ENCODE results near the gene FAM204A.

Gene FAM204A

GRCh38 chr10:118343115-118343514 lies 991 bp upstream of the FAM204A start:
- no peak for ATAC-seq
- no peak for TF ChIP-seq ISL1 (CRISPR knock-in tag; IDR thresholded peaks at IDR 0.05)
- TF ChIP-seq ZNF70 (CRISPR knock-in tag; IDR thresholded peaks at IDR 0.05) = no peak
- TF ChIP-seq ARNTL (CRISPR knock-in tag; IDR thresholded peaks at IDR 0.05; ENCODE audit: borderline replicate concordance, low read depth) = no peak
- TF ChIP-seq PPARA (CRISPR knock-in tag; IDR thresholded peaks at IDR 0.05; ENCODE audit: borderline replicate concordance) = no peak
- no peak for TF ChIP-seq GLIS3 (CRISPR knock-in tag; IDR thresholded peaks at IDR 0.05)
- no peak for TF ChIP-seq RARB (CRISPR knock-in tag; IDR thresholded peaks at IDR 0.05)
- no peak for TF ChIP-seq ESRRG (CRISPR knock-in tag; IDR thresholded peaks at IDR 0.05)
- TF ChIP-seq PATZ1 (CRISPR knock-in tag; IDR thresholded peaks at IDR 0.05; ENCODE audit: borderline replicate concordance) = no peak
- TF ChIP-seq ZC3H10 (CRISPR knock-in tag; IDR thresholded peaks at IDR 0.05) = no peak
- no peak for TF ChIP-seq ZNF8 (CRISPR knock-in tag; IDR thresholded peaks at IDR 0.05)
- TF ChIP-seq CSDC2 (CRISPR knock-in tag; IDR thresholded peaks at IDR 0.05) = no peak
- TF ChIP-seq BACH2 (CRISPR knock-in tag; IDR thresholded peaks at IDR 0.05; ENCODE audit: borderline replicate concordance) = no peak
- no peak for TF ChIP-seq TCF4 (CRISPR knock-in tag; IDR thresholded peaks at IDR 0.05; ENCODE audit: borderline replicate concordance)
- TF ChIP-seq OSR1 (CRISPR knock-in tag; IDR thresholded peaks at IDR 0.05) = no peak
- no peak for TF ChIP-seq SNAI2 (CRISPR knock-in tag; IDR thresholded peaks at IDR 0.05)

- no peak for TF ChIP-seq TCF4 (CRISPR knock-in tag; IDR thresholded peaks at IDR 0.05; ENCODE audit: borderline replicate concordance)
- TF ChIP-seq ZFP30 (CRISPR knock-in tag; IDR thresholded peaks at IDR 0.05) = no peak
- no peak for TF ChIP-seq GLIS3 (CRISPR knock-in tag; IDR thresholded peaks at IDR 0.05)
- no peak for TF ChIP-seq ZNF70 (CRISPR knock-in tag; IDR thresholded peaks at IDR 0.05)
- TF ChIP-seq SNAI2 (CRISPR knock-in tag; IDR thresholded peaks at IDR 0.05) = no peak
- TF ChIP-seq CSRNP3 (CRISPR knock-in tag; IDR thresholded peaks at IDR 0.05) = no peak
- TF ChIP-seq ARNTL (CRISPR knock-in tag; IDR thresholded peaks at IDR 0.05; ENCODE audit: borderline replicate concordance, low read depth) = no peak
- no peak for TF ChIP-seq POU6F1 (CRISPR knock-in tag; IDR thresholded peaks at IDR 0.05; ENCODE audit: borderline replicate concordance, low read depth)
- no peak for TF ChIP-seq OSR1 (CRISPR knock-in tag; IDR thresholded peaks at IDR 0.05)
- TF ChIP-seq ZFP3 (CRISPR knock-in tag; IDR thresholded peaks at IDR 0.05) = no peak
- TF ChIP-seq TSHZ2 (CRISPR knock-in tag; IDR thresholded peaks at IDR 0.05) = no peak
- TF ChIP-seq ZNF565 (CRISPR knock-in tag; conservative IDR thresholded peaks at IDR 0.05; ENCODE audit: low read depth) = no peak
- no peak for TF ChIP-seq ZC3H10 (CRISPR knock-in tag; IDR thresholded peaks at IDR 0.05)
- no peak for TF ChIP-seq TOX (CRISPR knock-in tag; IDR thresholded peaks at IDR 0.05; ENCODE audit: borderline replicate concordance)
- no peak for TF ChIP-seq RARB (CRISPR knock-in tag; IDR thresholded peaks at IDR 0.05)
- TF ChIP-seq ISL1 (CRISPR knock-in tag; IDR thresholded peaks at IDR 0.05) = no peak
- no peak for TF ChIP-seq CSDC2 (CRISPR knock-in tag; IDR thresholded peaks at IDR 0.05)
- no peak for TF ChIP-seq PPARA (CRISPR knock-in tag; IDR thresholded peaks at IDR 0.05; ENCODE audit: borderline replicate concordance)
- TF ChIP-seq ZNF8 (CRISPR knock-in tag; IDR thresholded peaks at IDR 0.05) = no peak
- TF ChIP-seq ESRRG (CRISPR knock-in tag; IDR thresholded peaks at IDR 0.05) = no peak
- ATAC-seq = no peak; the same call in 2 of the 3 replicates
Measured at GRCh38 chr10:118342638-118343020, 505 bp upstream of the FAM204A start.

GRCh38 chr10:118340486-118340885 lies 1.6 kb downstream of the FAM204A start:
- no peak for ATAC-seq
- no peak for TF ChIP-seq CSDC2 (CRISPR knock-in tag; IDR thresholded peaks at IDR 0.05)
